B cell (primary cell): ENCODE results near the gene PPP2R2B.

Experiments used
- CTCF ChIP-seq: fragments of 200-600 bp; IDR thresholded peaks from one replicate; pipeline ENCODE4 v1.8.0; 2022; ENCODE audit warnings: antibody characterized with exemption, mild to moderate bottlenecking
- EZH2 ChIP-seq: IDR thresholded peaks from 2 replicates; pipeline ENCODE4 v1.6.1; 2012; ENCODE audit warnings: borderline replicate concordance, low read depth, mild to moderate bottlenecking, moderate library complexity, low read length; ENCODE audit not compliant: insufficient read depth, poor library complexity, severe bottlenecking

GRCh38 chr5:146897061-146897460, 18.5 kb upstream of the PPP2R2B start:
- TF ChIP-seq CTCF: no peak
- no peak for TF ChIP-seq EZH2
